K562 (cell line): ENCODE measurements around the gene ZFAND5.

ENCODE experiments used
- CC2D1A ChIP-seq: fragments of 450-650 bp; IDR thresholded peaks from 2 replicates; pipeline ENCODE4 v1.6.1; 2017; ENCODE audit warnings: mild to moderate bottlenecking
- CHD7 ChIP-seq: fragments of 200-600 bp; sonication (generic); IDR thresholded peaks from one replicate; pipeline ENCODE4 v1.6.1; 2012; ENCODE audit warnings: mild to moderate bottlenecking, low read depth, low read length, inconsistent platforms
- FOXM1 ChIP-seq, 2 experiments: fragments of 450-650 bp in 1 of 2; sonication (generic) in 1 of 2; formaldehyde crosslinking in 1 of 2; IDR thresholded peaks; 2 replicates each; pipeline versions ENCODE4 v1.6.1 to v1.9.0; 2017 to 2022; ENCODE audit warnings: low read depth in 2 of 2, mild to moderate bottlenecking in 2 of 2, missing genetic modification reagents in 1 of 2, moderate library complexity in 1 of 2
- POLR2AphosphoS2 ChIP-seq: IDR thresholded peaks from 2 replicates; pipeline ENCODE4 v1.6.1; 2012; ENCODE audit warnings: low read length, improper control_type of control experiment
- SMC3 ChIP-seq: conservative IDR thresholded peaks from 2 replicates; pipeline ENCODE4 v1.6.1; 2011; ENCODE audit warnings: low read depth, low read length, improper control_type of control experiment; ENCODE audit not compliant: insufficient read depth
- ZNF318 ChIP-seq, 2 experiments: fragments of 450-650 bp; IDR thresholded peaks; 2 replicates each; pipeline ENCODE4 v1.6.1; 2016; ENCODE audit warnings: mild to moderate bottlenecking in 2 of 2, borderline replicate concordance in 1 of 2, low read depth in 1 of 2, moderate library complexity in 1 of 2
- ZNF431 ChIP-seq: sonication (generic); formaldehyde crosslinking; IDR thresholded peaks from 2 replicates; pipeline ENCODE4 v1.8.0; 2022; ENCODE audit warnings: mild to moderate bottlenecking, missing genetic modification reagents
- ZZZ3 ChIP-seq: fragments of 450-650 bp; IDR thresholded peaks from 2 replicates; pipeline ENCODE4 v1.6.1; 2016; ENCODE audit warnings: antibody characterized with exemption, mild to moderate bottlenecking, moderate library complexity
- TF ChIP-seq, protein P1 (sequence below), 3 experiments: IDR thresholded peaks in 2 of 3; conservative IDR thresholded peaks in 1 of 3; 2 replicates each; pipeline ENCODE4 v1.5.1; 2011 to 2012; ENCODE audit warnings: low read length in 3 of 3, mild to moderate bottlenecking in 3 of 3, control low read depth in 2 of 3, improper control_type of control experiment in 1 of 3, inconsistent platforms in 1 of 3, low read depth in 1 of 3, mixed read lengths in 1 of 3, moderate library complexity in 1 of 3; ENCODE audit not compliant: insufficient read depth in 2 of 3

DNA sequence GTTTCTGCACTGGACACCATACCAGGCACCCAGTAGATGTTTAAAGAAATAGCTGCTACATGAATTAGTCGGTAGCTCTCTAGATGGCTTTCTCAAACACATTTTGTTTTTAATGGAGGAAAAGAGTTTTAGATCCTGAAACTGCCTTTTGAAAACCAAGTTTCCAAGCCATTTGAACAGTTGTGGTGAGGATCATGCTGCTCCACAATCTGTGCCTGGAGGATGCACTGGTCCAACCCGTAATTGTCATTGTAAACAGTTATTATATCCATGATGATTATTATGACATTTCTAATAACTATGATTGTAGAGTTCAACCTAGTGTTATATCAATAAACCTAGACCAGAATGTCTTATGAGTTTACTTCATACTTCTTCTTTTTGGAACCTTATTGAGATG lies 35.9 kb upstream of the ZFAND5 start:
- TF ChIP-seq POLR2AphosphoS2 (no peak), ZNF318 (IDR thresholded peaks at IDR 0.05; ENCODE audit: borderline replicate concordance in 1 of 2, low read depth in 1 of 2) (no peak), CC2D1A (no peak), ZZZ3 (no peak), ZNF431 (CRISPR knock-in tag) (no peak), FOXM1 (IDR thresholded peaks at IDR 0.05; ENCODE audit: low read depth) (no peak), FOXM1 (CRISPR knock-in tag; IDR thresholded peaks at IDR 0.05; ENCODE audit: low read depth) (no peak), SMC3 (no peak), CHD7 (no peak)
- TF ChIP-seq, protein P1, sequence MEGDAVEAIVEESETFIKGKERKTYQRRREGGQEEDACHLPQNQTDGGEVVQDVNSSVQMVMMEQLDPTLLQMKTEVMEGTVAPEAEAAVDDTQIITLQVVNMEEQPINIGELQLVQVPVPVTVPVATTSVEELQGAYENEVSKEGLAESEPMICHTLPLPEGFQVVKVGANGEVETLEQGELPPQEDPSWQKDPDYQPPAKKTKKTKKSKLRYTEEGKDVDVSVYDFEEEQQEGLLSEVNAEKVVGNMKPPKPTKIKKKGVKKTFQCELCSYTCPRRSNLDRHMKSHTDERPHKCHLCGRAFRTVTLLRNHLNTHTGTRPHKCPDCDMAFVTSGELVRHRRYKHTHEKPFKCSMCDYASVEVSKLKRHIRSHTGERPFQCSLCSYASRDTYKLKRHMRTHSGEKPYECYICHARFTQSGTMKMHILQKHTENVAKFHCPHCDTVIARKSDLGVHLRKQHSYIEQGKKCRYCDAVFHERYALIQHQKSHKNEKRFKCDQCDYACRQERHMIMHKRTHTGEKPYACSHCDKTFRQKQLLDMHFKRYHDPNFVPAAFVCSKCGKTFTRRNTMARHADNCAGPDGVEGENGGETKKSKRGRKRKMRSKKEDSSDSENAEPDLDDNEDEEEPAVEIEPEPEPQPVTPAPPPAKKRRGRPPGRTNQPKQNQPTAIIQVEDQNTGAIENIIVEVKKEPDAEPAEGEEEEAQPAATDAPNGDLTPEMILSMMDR (IDR thresholded peaks at IDR 0.05 in 2 of 3, conservative IDR thresholded peaks at IDR 0.05 in 1 of 3; ENCODE audit: insufficient read depth in 2 of 3, low read depth in 1 of 3, low read length in 3 of 3): no peak
